ENCODE data around the gene RALGPS1.

GRCh38 chr9:127244609-127245601, 330.3 kb downstream of the RALGPS1 start:
- TF ChIP-seq L3MBTL2 (conservative IDR thresholded peaks at IDR 0.05): no peak
- no peak for TF ChIP-seq BHLHE40 (IDR thresholded peaks at IDR 0.05; ENCODE audit: borderline replicate concordance)
- TF ChIP-seq TARDBP (IDR thresholded peaks at IDR 0.05): no peak

All from HEK293T (cell line).